ENCODE measurements around the gene AMD1. TPM values are rescaled to one million over a fixed set of nuclear protein-coding genes. Genes with fewer than 3 reads are reported as not detected.

Gene AMD1
- total and polyA plus RNA-seq, 2 of the 8 experiments (the other 6 are each of a cell fraction or from before 2014, with no cell fraction given) = 60.9 to 177 TPM

- Histone ChIP-seq H2BK12ac (ENCODE audit: low read depth, low read length) (no peak overlapping the region), H4K8ac (ENCODE audit: extremely low read depth, insufficient read depth, low read length) (no peak overlapping the region), H3K79me1 (ENCODE audit: low read depth, low read length) (no peaks in the 10 kb centered on the region), H3K23me2 (ENCODE audit: low read depth, low read length) (no peaks in the 10 kb centered on the region), H3K27ac (ENCODE audit: low read depth, low read length) (no peak overlapping the region), H3K79me2 (ENCODE audit: control insufficient read depth in 1 of 2, insufficient read depth in 2 of 2, low read length in 2 of 2) (no peaks in the 10 kb centered on the region), H2BK5ac (ENCODE audit: low read depth, low read length) (no peak overlapping the region), H3K14ac (ENCODE audit: insufficient read length) (no peak overlapping the region), H3K27me3 (replicated peaks in 1 of 4; ENCODE audit: control insufficient read depth in 3 of 4, extremely low read depth in 1 of 4, insufficient read depth in 3 of 4, low read length in 3 of 4) (no peaks in the 10 kb centered on the region), H3K4me1 (replicated peaks in 1 of 4; ENCODE audit: control insufficient read depth in 3 of 4, insufficient read depth in 4 of 4, low read length in 3 of 4) (no peaks in the 10 kb centered on the region), H3K4ac (replicated peaks; ENCODE audit: insufficient read length, low read depth, low read length) (no peak overlapping the region), H3K36me3 (ENCODE audit: control insufficient read depth in 2 of 4, insufficient read depth in 4 of 4, low read length in 3 of 4) (no peaks in the 10 kb centered on the region), H2AK5ac (ENCODE audit: low read depth, low read length) (no peak overlapping the region), H4K5ac (ENCODE audit: insufficient read length, low read depth, low read length) (no peak overlapping the region), H2AFZ (ENCODE audit: low read length) (no peak overlapping the region), H3K23ac (ENCODE audit: insufficient read length) (no peak overlapping the region), H3K4me2 (ENCODE audit: insufficient read depth in 1 of 2, low read depth in 2 of 2, low read length in 2 of 2) (no peak overlapping the region), H2BK120ac (replicated peaks; ENCODE audit: low read depth, low read length) (no peak overlapping the region), H3K4me3 (ENCODE audit: extremely low read depth in 1 of 4, insufficient read depth in 2 of 4, low read depth in 3 of 4, low read length in 4 of 4) (no peak overlapping the region), H3K56ac (replicated peaks; ENCODE audit: insufficient read length, low read depth, low read length) (no peak overlapping the region), H2BK15ac (ENCODE audit: low read length) (no peak overlapping the region), H3K18ac (ENCODE audit: extremely low read depth, low read length) (no peak overlapping the region), H4K91ac (replicated peaks; ENCODE audit: insufficient read length, low read length) (no peak overlapping the region), H3K9ac (replicated peaks in 1 of 4; ENCODE audit: extremely low read depth in 1 of 4, low read depth in 3 of 4, low read length in 3 of 4) (no peak overlapping the region), H3K9me3 (ENCODE audit: insufficient read depth in 2 of 2, low read depth in 1 of 2, low read length in 1 of 2) (no peaks in the 10 kb centered on the region), H2BK20ac (ENCODE audit: low read length) (no peak overlapping the region), H4K20me1 (replicated peaks in 1 of 2; ENCODE audit: control insufficient read depth in 1 of 2, insufficient read depth in 2 of 2, low read length in 2 of 2) (no peaks in the 10 kb centered on the region)
- ChIA-PET CTCF (ENCODE audit: partially characterized antibody) (interaction anchor here (0.6 to 1.0 kb wide), 2 partner anchors 237 to 1025 kb away, joined by 3 to 7 read pairs; no protein-coding TSS in a partner anchor), POLR2A (ENCODE audit: partially characterized antibody) (interaction anchor here (1.0 to 1.2 kb wide), 2 partner anchors 68 to 70 kb away, joined by 3 read pairs; partner anchors contain the start of gene AMD1)
- FAIRE-seq (no peak), DNase-seq (ENCODE audit: low read depth in 1 of 2, low spot score in 2 of 2) (no peak)
- TF ChIP-seq CREB1 (IDR thresholded peaks at IDR 0.05) (no peak), JUND (IDR thresholded peaks at IDR 0.05; ENCODE audit: low read length) (no peak), MAX (IDR thresholded peaks at IDR 0.05) (no peak), CHD1 (IDR thresholded peaks at IDR 0.05; ENCODE audit: low read depth, low read length) (no peak), HDAC6 (IDR thresholded peaks at IDR 0.05; ENCODE audit: low read depth, low read length) (no peak), ATF3 (IDR thresholded peaks at IDR 0.05; ENCODE audit: insufficient read depth, low read depth, low read length) (no peak), SIRT6 (IDR thresholded peaks at IDR 0.05; ENCODE audit: low read length) (no peak), YY1 (IDR thresholded peaks at IDR 0.05; ENCODE audit: low read depth, low read length) (no peak), ASH2L (IDR thresholded peaks at IDR 0.05; ENCODE audit: low read length) (no peak), PHF8 (conservative IDR thresholded peaks at IDR 0.05; ENCODE audit: low read depth, low read length) (no peak)
- WGBS, 2 experiments (ENCODE audit: extremely low coverage in 1 of 2, insufficient coverage in 1 of 2, insufficient read length in 1 of 2, insufficient replicate concordance in 2 of 2, low coverage in 1 of 2, low lambda C conversion rate in 2 of 2, missing lambda C conversion rate in 1 of 2) = 100% methylated on average over 1 of the region's 1 CpG; no CpG with 5 or more reads in 1 of the 2 experiments
Measured at GRCh38 chr6:110944681-110945151, 70.1 kb downstream of the AMD1 start.

Data from H1 (cell line).